Adrenal gland (tissue), 12 donors: ENCODE data around the gene AKR7A3. TPM values are rescaled to one million over a fixed set of nuclear protein-coding genes. Genes with fewer than 3 reads are reported as not detected.

Source experiments
- DNase-seq, 7 donors: peaks; one replicate each; pipeline ENCODE4 v3.0.0-alpha.2; 2019 to 2020
- H3K27ac ChIP-seq, 5 donors: fragments of 200-600 bp; sonication (generic) in 4 of 5; 1 replicate in 3 of 5; 2 replicates in 2 of 5; pipeline versions ENCODE4 v1.5.1 to v1.8.0; 2016 to 2020; ENCODE audit warnings: mild to moderate bottlenecking in 1 of 5
- H3K27me3 ChIP-seq: fragments of 200-600 bp; 2 replicates; pipeline ENCODE4 v1.8.0; 2021
- H3K36me3 ChIP-seq, 2 donors: fragments of 200-600 bp; replicated peaks in 1 of 2; 1 replicate in 1 of 2; 2 replicates in 1 of 2; pipeline versions ENCODE4 v1.5.1 to v1.8.0; 2018 to 2022
- H3K4me1 ChIP-seq, 2 donors: fragments of 200-600 bp; replicated peaks in 1 of 2; 1 replicate in 1 of 2; 2 replicates in 1 of 2; pipeline versions ENCODE4 v1.5.1 to v1.8.0; 2018 to 2021
- H3K4me3 ChIP-seq, 4 donors: fragments of 200-600 bp; sonication (generic) in 3 of 4; one replicate each; pipeline ENCODE4 v1.5.1; 2016 to 2018
- H3K9me3 ChIP-seq, 3 donors: fragments of 200-600 bp; sonication (generic) in 1 of 3; replicated peaks in 1 of 3; 1 replicate in 2 of 3; 2 replicates in 1 of 3; pipeline versions ENCODE4 v1.5.1 to v1.8.0; 2016 to 2021
- CTCF ChIP-seq, 6 experiments: fragments of 450-650 bp in 4 of 6; fragments of 200-600 bp in 2 of 6; sonication (generic) in 1 of 6; IDR thresholded peaks; 1 replicate in 5 of 6; 2 replicates in 1 of 6; pipeline versions ENCODE4 v1.5.1 to v1.8.0; 2016 to 2021; ENCODE audit warnings: antibody characterized with exemption in 6 of 6, mild to moderate bottlenecking in 2 of 6, moderate library complexity in 1 of 6
- POLR2A ChIP-seq, 2 donors: fragments of 450-650 bp; IDR thresholded peaks; one replicate each; pipeline ENCODE4 v1.6.1; 2017; ENCODE audit warnings: antibody characterized with exemption in 2 of 2, mild to moderate bottlenecking in 2 of 2, moderate library complexity in 1 of 2
- WGBS, 4 donors: extraction: QIAGEN DNeasy Blood & Tissue Kit in 2 of 4; methylation state at CpG; one replicate each; pipeline versions ENCODE4 v1.1.5 to v1.1.7; 2013 to 2017; 5-methylcytosine and 5-hydroxymethylcytosine counted together
- intact Hi-C, 2 donors: fragments of 100-400 bp; cut with DNase I; formaldehyde crosslinking; loops; one replicate each; pipeline versions ENCODE4 v1.14.1 to v1.15.0; 2022 to 2023
- polyA plus RNA-seq, 3 donors: library from polyadenylated mRNA; stranded (reverse); fragments of 200-250 nt in 2 of 3; fragments of 350-450 nt in 1 of 3; fragmentation: Illumina TruSeq in 1 of 3; extraction: RNeasy Lipid Tissue Mini Kit (QIAGEN cat#74804) in 1 of 3; gene quantifications; one replicate each; pipeline ENCODE4 v1.2.3, GENCODE V29; 2013 to 2014
- total RNA-seq, 9 donors: library from RNA; depleted of rRNA in 4 of 9; stranded (reverse); fragments of >200 nt in 4 of 9; fragments of 120-200 nt in 1 of 9; fragmentation: NEBNext Ultra II Directional in 1 of 9; extraction: Animal tissue kit (Norgen Biotek cat#: 25700) in 1 of 9; gene quantifications; one replicate each; pipeline versions ENCODE4 v1.1.0 to v1.2.4, GENCODE V29; 2013 to 2023
- donor health status: healthy with polysubstance abuse.
- donor health status: Bipolar disorder and iron deficiency.
- donor health status: DM: yes; HTN: yes; CAD: no.
- donor health status: DM: no; HTN: no; CAD: no.
- donor health status: DM: no; HTN: no; CAD: no.
- donor health status: DM: yes; HTN: yes; CAD: no.

AKR7A3 gene
- total and polyA plus RNA-seq, 12 donors = 1.1 to 11.3 (median 4.5) TPM

GRCh38 chr1:19327301-19327700 lies 38.7 kb upstream of the AKR7A3 start:
- 83 to 100% (median 89%) methylated on average over 4 to 16 of the region's 16 CpGs for WGBS, 4 donors
- Histone ChIP-seq H3K4me1 (peaks cover 0 to under 1% of the 10 kb centered on the region in 2 donors), H3K9me3 (no peaks in the 10 kb centered on the region), H3K27me3 (no peaks in the 10 kb centered on the region), H3K4me3 (no peak overlapping the region), H3K27ac (no peak overlapping the region), H3K36me3 (peaks cover 0 to 58% of the 10 kb centered on the region in 2 donors)
- intact Hi-C loops = no loop called here
- no peak for DNase-seq
- TF ChIP-seq CTCF (IDR thresholded peaks at IDR 0.05) (no peak), POLR2A (IDR thresholded peaks at IDR 0.05) (no peak)

GRCh38 chr1:19326748-19327065 lies 38.1 kb upstream of the AKR7A3 start:
- 78 to 100% (median 96%) methylated on average over 1 to 6 of the region's 6 CpGs for WGBS, 4 donors

GRCh38 chr1:19325958-19326747 lies 37.6 kb upstream of the AKR7A3 start:
- H3K36me3 ChIP-seq = peaks cover 0 to 58% of the 10 kb centered on the region in 2 donors
- peak in 1 of 7 donors; percentile 23 for DNase-seq
- WGBS, 4 donors = 57 to 80% (median 71%) methylated on average over 4 to 32 of the region's 32 CpGs
- H3K9me3 ChIP-seq = no peaks in the 10 kb centered on the region
- intact Hi-C loops = no loop called here
- H3K27ac ChIP-seq = no peak overlapping the region
- H3K4me1 ChIP-seq = peaks cover 0 to 8% of the 10 kb centered on the region in 2 donors
- H3K27me3 ChIP-seq = no peaks in the 10 kb centered on the region
- H3K4me3 ChIP-seq = no peak overlapping the region
- TF ChIP-seq CTCF (IDR thresholded peaks at IDR 0.05) = no peak

More at GRCh38 chr1:19326748-19327065, 38.1 kb upstream of the AKR7A3 start:
- Histone ChIP-seq H3K4me1 (peaks cover 0 to 7% of the 10 kb centered on the region in 2 donors), H3K4me3 (no peak overlapping the region), H3K9me3 (no peaks in the 10 kb centered on the region), H3K36me3 (peaks cover 0 to 58% of the 10 kb centered on the region in 2 donors), H3K27me3 (no peaks in the 10 kb centered on the region), H3K27ac (no peak overlapping the region)
- no peak for TF ChIP-seq CTCF (IDR thresholded peaks at IDR 0.05)
- TF ChIP-seq POLR2A (IDR thresholded peaks at IDR 0.05) = no peak
- intact Hi-C loops = no loop called here
- DNase-seq = no peak

- WGBS, 4 donors = 71 to 81% (median 78%) methylated on average over 12 to 19 of the region's 19 CpGs
- intact Hi-C loops = no loop called here
Observed at GRCh38 chr1:19325368-19325957, 36.9 kb upstream of the AKR7A3 start.

More at GRCh38 chr1:19325368-19325957, 36.9 kb upstream of the AKR7A3 start:
- Histone ChIP-seq H3K36me3 (peaks cover 0 to 58% of the 10 kb centered on the region in 2 donors), H3K4me3 (no peak overlapping the region), H3K9me3 (no peaks in the 10 kb centered on the region), H3K4me1 (peaks cover 0 to 14% of the 10 kb centered on the region in 2 donors), H3K27ac (no peak overlapping the region), H3K27me3 (no peaks in the 10 kb centered on the region)
- no peak for TF ChIP-seq CTCF (IDR thresholded peaks at IDR 0.05)
- no peak for TF ChIP-seq POLR2A (IDR thresholded peaks at IDR 0.05)
- DNase-seq = peak in 2 of 7 donors; percentile 32 to 35
